ENCODE data around the gene WNT8A.

DNA sequence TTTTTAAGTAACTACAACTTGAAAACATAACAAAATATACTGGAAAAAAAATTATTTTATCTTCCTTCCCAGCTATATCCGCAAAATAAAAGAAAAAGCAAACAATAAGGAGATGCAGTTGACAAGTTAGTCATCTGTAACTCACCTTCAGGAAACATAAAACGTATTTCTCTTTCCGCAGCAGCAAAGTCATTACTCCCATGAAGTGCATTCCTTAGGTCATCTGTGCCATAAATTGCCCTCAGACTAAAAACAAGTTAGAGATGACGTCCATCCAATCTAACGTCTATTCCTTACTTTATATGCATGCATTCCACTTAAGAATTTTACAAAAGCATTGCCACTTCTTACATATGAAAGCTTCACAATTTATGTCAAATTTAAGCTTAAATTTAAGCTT lies 44.5 kb downstream of the WNT8A start:
- TF ChIP-seq, protein P1, sequence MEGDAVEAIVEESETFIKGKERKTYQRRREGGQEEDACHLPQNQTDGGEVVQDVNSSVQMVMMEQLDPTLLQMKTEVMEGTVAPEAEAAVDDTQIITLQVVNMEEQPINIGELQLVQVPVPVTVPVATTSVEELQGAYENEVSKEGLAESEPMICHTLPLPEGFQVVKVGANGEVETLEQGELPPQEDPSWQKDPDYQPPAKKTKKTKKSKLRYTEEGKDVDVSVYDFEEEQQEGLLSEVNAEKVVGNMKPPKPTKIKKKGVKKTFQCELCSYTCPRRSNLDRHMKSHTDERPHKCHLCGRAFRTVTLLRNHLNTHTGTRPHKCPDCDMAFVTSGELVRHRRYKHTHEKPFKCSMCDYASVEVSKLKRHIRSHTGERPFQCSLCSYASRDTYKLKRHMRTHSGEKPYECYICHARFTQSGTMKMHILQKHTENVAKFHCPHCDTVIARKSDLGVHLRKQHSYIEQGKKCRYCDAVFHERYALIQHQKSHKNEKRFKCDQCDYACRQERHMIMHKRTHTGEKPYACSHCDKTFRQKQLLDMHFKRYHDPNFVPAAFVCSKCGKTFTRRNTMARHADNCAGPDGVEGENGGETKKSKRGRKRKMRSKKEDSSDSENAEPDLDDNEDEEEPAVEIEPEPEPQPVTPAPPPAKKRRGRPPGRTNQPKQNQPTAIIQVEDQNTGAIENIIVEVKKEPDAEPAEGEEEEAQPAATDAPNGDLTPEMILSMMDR (IDR thresholded peaks at IDR 0.05; ENCODE audit: low read depth, low read length), result no peak
- TF ChIP-seq POLR2A (IDR thresholded peaks at IDR 0.05; ENCODE audit: extremely low read depth, insufficient read length) (no peak), MYC (IDR thresholded peaks at IDR 0.05; ENCODE audit: low read depth, low read length) (no peak)
- TF ChIP-seq, protein P2, sequence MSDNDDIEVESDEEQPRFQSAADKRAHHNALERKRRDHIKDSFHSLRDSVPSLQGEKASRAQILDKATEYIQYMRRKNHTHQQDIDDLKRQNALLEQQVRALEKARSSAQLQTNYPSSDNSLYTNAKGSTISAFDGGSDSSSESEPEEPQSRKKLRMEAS (IDR thresholded peaks at IDR 0.05; ENCODE audit: low read depth, low read length), result no peak
